Right lobe of liver (tissue), 6 donors: ENCODE measurements around the gene SSR3. TPM values are rescaled to one million over a fixed set of nuclear protein-coding genes. Genes with fewer than 3 reads are reported as not detected.

ENCODE experiments used
- ATAC-seq, 4 donors: fragments of 200-7000 bp; cut with Tn5 transposase; one replicate each; pipeline ENCODE4 v1.9.1; 2020; ENCODE audit warnings: mild to moderate bottlenecking in 4 of 4, moderate library complexity in 4 of 4
- DNase-seq, 3 donors: peaks; one replicate each; pipeline ENCODE4 v3.0.0-alpha.2; 2020
- H3K27ac ChIP-seq, 3 donors: fragments of 200-600 bp; one replicate each; pipeline ENCODE4 v1.8.0; 2022
- H3K27me3 ChIP-seq, 2 donors: fragments of 200-600 bp; one replicate each; pipeline ENCODE4 v1.8.0; 2022
- H3K36me3 ChIP-seq, 4 donors: fragments of 200-600 bp; sonication (generic) in 1 of 4; one replicate each; pipeline versions ENCODE4 v1.5.1 to v1.8.0; 2017 to 2022; ENCODE audit warnings: control low read depth in 1 of 4
- H3K4me1 ChIP-seq, 4 donors: fragments of 200-600 bp; sonication (generic) in 1 of 4; one replicate each; pipeline versions ENCODE4 v1.5.1 to v1.8.0; 2017 to 2022; ENCODE audit warnings: control low read depth in 1 of 4
- H3K4me3 ChIP-seq, 3 donors: fragments of 200-600 bp; one replicate each; pipeline ENCODE4 v1.8.0; 2022
- H3K9me3 ChIP-seq, 4 donors: fragments of 200-600 bp; sonication (generic) in 1 of 4; one replicate each; pipeline versions ENCODE4 v1.5.1 to v1.8.0; 2017 to 2022; ENCODE audit warnings: control low read depth in 1 of 4
- CTCF ChIP-seq, 4 donors: fragments of 200-600 bp in 3 of 4; fragments of 450-650 bp in 1 of 4; IDR thresholded peaks; one replicate each; pipeline versions ENCODE4 v1.5.1 to v1.8.0; 2016 to 2022; ENCODE audit warnings: antibody characterized with exemption in 4 of 4, mild to moderate bottlenecking in 2 of 4
- POLR2A ChIP-seq: fragments of 450-650 bp; IDR thresholded peaks from one replicate; pipeline ENCODE4 v1.6.1; 2017; ENCODE audit warnings: antibody characterized with exemption, mild to moderate bottlenecking
- WGBS: methylation state at CpG from one replicate; pipeline ENCODE4 v1.1.6; 2018; ENCODE audit warnings: low coverage, low lambda C conversion rate; ENCODE audit not compliant: insufficient coverage; ENCODE audit errors: missing lambda C conversion rate; 5-methylcytosine and 5-hydroxymethylcytosine counted together
- intact Hi-C, 2 donors: fragments of 100-400 bp; cut with DNase I; formaldehyde crosslinking; loops; one replicate each; pipeline versions ENCODE4 v1.11.2 to v1.14.1; 2022
- total RNA-seq, 6 experiments: library from RNA; depleted of rRNA in 2 of 6; stranded (reverse); fragments of >200 nt in 2 of 6; fragmentation: NEBNext Ultra II Directional in 3 of 6; extraction: Animal tissue kit (Norgen Biotek cat#: 25700) in 3 of 6; gene quantifications; one replicate each; pipeline versions ENCODE4 v1.1.0 to v1.2.4, GENCODE V29; 2016 to 2023
- donor health status: DM: no; HTN: yes; CAD: no.
- donor health status: DM: no; HTN: no; CAD: no.
- donor health status: DM: no; HTN: no; CAD: no.
- donor health status: DM: no; HTN: yes; CAD: no.
- donor health status: DM: no; HTN: yes; CAD: no.

SSR3 gene
- total RNA-seq, 6 experiments from 2014 or later: 73.6 to 168 (median 118) TPM

GRCh38 chr3:156583469-156583868 lies 28.6 kb upstream of the SSR3 start:
- Histone ChIP-seq H3K4me1 (peaks cover 0 to 11% (median 0%) of the 10 kb centered on the region in 4 donors), H3K27me3 (no peaks in the 10 kb centered on the region), H3K9me3 (no peaks in the 10 kb centered on the region), H3K27ac (no peak overlapping the region), H3K4me3 (no peak overlapping the region), H3K36me3 (no peaks in the 10 kb centered on the region)
- intact Hi-C loops: no loop called here
- TF ChIP-seq CTCF (IDR thresholded peaks at IDR 0.05): no peak
- TF ChIP-seq POLR2A: no peak
- no peak for ATAC-seq
- DNase-seq: no peak

- H3K4me1 ChIP-seq: peaks cover 0 to 11% (median 0%) of the 10 kb centered on the region in 4 donors
- intact Hi-C loops: no loop called here
Observed at GRCh38 chr3:156582532-156583183, 27.7 kb upstream of the SSR3 start.

GRCh38 chr3:156581954-156582353 lies 27.0 kb upstream of the SSR3 start:
- TF ChIP-seq POLR2A (no peak), CTCF (IDR thresholded peaks at IDR 0.05) (no peak)

More at GRCh38 chr3:156582532-156583183, 27.7 kb upstream of the SSR3 start:
- WGBS: 59% methylated on average over 3 of the region's 4 CpGs
- Histone ChIP-seq H3K36me3 (no peaks in the 10 kb centered on the region), H3K9me3 (no peaks in the 10 kb centered on the region), H3K27ac (no peak overlapping the region), H3K27me3 (no peaks in the 10 kb centered on the region), H3K4me3 (no peak overlapping the region)
- ATAC-seq (no peak), DNase-seq (no peak)
- TF ChIP-seq POLR2A: no peak
- no peak for TF ChIP-seq CTCF (IDR thresholded peaks at IDR 0.05)

GRCh38 chr3:156581033-156581432 lies 26.1 kb upstream of the SSR3 start:
- TF ChIP-seq POLR2A: no peak
- no peak for TF ChIP-seq CTCF (IDR thresholded peaks at IDR 0.05)
- Histone ChIP-seq H3K4me3 (no peak overlapping the region), H3K4me1 (no peaks in the 10 kb centered on the region), H3K27me3 (no peaks in the 10 kb centered on the region), H3K27ac (no peak overlapping the region), H3K9me3 (no peaks in the 10 kb centered on the region), H3K36me3 (no peaks in the 10 kb centered on the region)
- no peak for DNase-seq
- 91% methylated on average over 4 of the region's 4 CpGs for WGBS
- intact Hi-C loops: no loop called here
- ATAC-seq: no peak

More at GRCh38 chr3:156581954-156582353, 27.0 kb upstream of the SSR3 start:
- intact Hi-C loops: no loop called here
- H3K36me3 ChIP-seq: no peaks in the 10 kb centered on the region
- no peaks in the 10 kb centered on the region for H3K9me3 ChIP-seq
- no peaks in the 10 kb centered on the region for H3K27me3 ChIP-seq
- DNase-seq (no peak), ATAC-seq (no peak)
- peaks cover 0 to 6% (median 0%) of the 10 kb centered on the region in 4 donors for H3K4me1 ChIP-seq
- H3K4me3 ChIP-seq: no peak overlapping the region
- no peak overlapping the region for H3K27ac ChIP-seq

GRCh38 chr3:156579427-156579851 lies 24.5 kb upstream of the SSR3 start:
- intact Hi-C loops: no loop called here
- DNase-seq: no peak

More at GRCh38 chr3:156579427-156579851, 24.5 kb upstream of the SSR3 start:
- no peak for TF ChIP-seq CTCF (IDR thresholded peaks at IDR 0.05)
- no peak for TF ChIP-seq POLR2A
- 40% methylated on average over 2 of the region's 2 CpGs for WGBS
- ATAC-seq: peak; percentile 51 to 75 (median 62)
- no peaks in the 10 kb centered on the region for H3K36me3 ChIP-seq
- no peaks in the 10 kb centered on the region for H3K9me3 ChIP-seq
- no peaks in the 10 kb centered on the region for H3K27me3 ChIP-seq
- no peak overlapping the region for H3K27ac ChIP-seq
- H3K4me3 ChIP-seq: no peak overlapping the region
- H3K4me1 ChIP-seq: no peaks in the 10 kb centered on the region
